K562 (cell line): Measurements from ENCODE around the gene FBXL22.

Experiments
- ARID2 ChIP-seq: fragments of 450-650 bp; IDR thresholded peaks from 2 replicates; pipeline ENCODE4 v1.6.1; 2017; ENCODE audit warnings: antibody characterized with exemption, mild to moderate bottlenecking
- ARNT ChIP-seq, 2 experiments: fragments of 450-650 bp; IDR thresholded peaks; 2 replicates each; pipeline ENCODE4 v1.6.1; 2016; ENCODE audit warnings: mild to moderate bottlenecking in 1 of 2
- CTCF ChIP-seq, 3 experiments: IDR thresholded peaks in 2 of 3; conservative IDR thresholded peaks in 1 of 3; 2 replicates each; pipeline ENCODE4 v1.5.1; 2011 to 2012; ENCODE audit warnings: low read length in 3 of 3, mild to moderate bottlenecking in 3 of 3, control low read depth in 2 of 3, improper control_type of control experiment in 1 of 3, inconsistent platforms in 1 of 3, low read depth in 1 of 3, mixed read lengths in 1 of 3, moderate library complexity in 1 of 3; ENCODE audit not compliant: insufficient read depth in 2 of 3
- ETV6 ChIP-seq, 3 experiments: fragments of 150-350 bp in 1 of 3; sonication (generic) in 1 of 3; formaldehyde crosslinking in 1 of 3; IDR thresholded peaks; 2 replicates each; pipeline versions ENCODE4 v1.6.1 to v1.8.0; 2014 to 2022; ENCODE audit warnings: borderline replicate concordance in 2 of 3, low read depth in 2 of 3, antibody characterized with exemption in 1 of 3, low read length in 1 of 3, mild to moderate bottlenecking in 1 of 3, missing genetic modification reagents in 1 of 3
- EZH2 ChIP-seq: IDR thresholded peaks from 2 replicates; pipeline ENCODE4 v1.6.1; 2012; ENCODE audit warnings: low read depth, mild to moderate bottlenecking, inconsistent platforms, low read length, borderline replicate concordance
- FOXA1 ChIP-seq: fragments of 450-650 bp; IDR thresholded peaks from 2 replicates; pipeline ENCODE4 v1.6.1; 2016; ENCODE audit warnings: mild to moderate bottlenecking, borderline replicate concordance
- IRF9 ChIP-seq: fragments of 450-650 bp; IDR thresholded peaks from 2 replicates; pipeline ENCODE4 v1.6.1; 2016; ENCODE audit warnings: missing biosample characterization, missing genetic modification characterization
- PHB2 ChIP-seq: fragments of 450-650 bp; IDR thresholded peaks from 2 replicates; pipeline ENCODE4 v1.6.1; 2017; ENCODE audit warnings: low read depth
- TAF9B ChIP-seq: fragments of 450-650 bp; IDR thresholded peaks from 2 replicates; pipeline ENCODE4 v1.6.1; 2018; ENCODE audit warnings: mild to moderate bottlenecking; ENCODE audit not compliant: partially characterized antibody
- TCF7L2 ChIP-seq: fragments of 150-350 bp; IDR thresholded peaks from 2 replicates; pipeline ENCODE4 v1.6.1; 2016; ENCODE audit warnings: low read depth, mild to moderate bottlenecking, low read length, moderate library complexity
- TFAM ChIP-seq: fragments of 250-450 bp; sonication (Bioruptor Pico); conservative IDR thresholded peaks from 2 replicates; pipeline ENCODE4 v1.5.0; 2021; ENCODE audit warnings: mild to moderate bottlenecking, moderate library complexity
- ZNF830 ChIP-seq: fragments of 250-450 bp; sonication (Bioruptor Pico); IDR thresholded peaks from 2 replicates; pipeline ENCODE4 v1.5.0; 2021; ENCODE audit warnings: mild to moderate bottlenecking

- no peak for TF ChIP-seq FOXA1
- no peak for TF ChIP-seq CTCF (IDR thresholded peaks at IDR 0.05 in 2 of 3, conservative IDR thresholded peaks at IDR 0.05 in 1 of 3; ENCODE audit: insufficient read depth in 2 of 3, low read depth in 1 of 3, low read length in 3 of 3)
- no peak for TF ChIP-seq ZNF830 (CRISPR knock-in tag)
- TF ChIP-seq TCF7L2, result no peak
- TF ChIP-seq ETV6 (IDR thresholded peaks at IDR 0.05; ENCODE audit: borderline replicate concordance in 1 of 2, low read depth in 2 of 2, low read length in 1 of 2), result no peak
- no peak for TF ChIP-seq ETV6 (CRISPR knock-in tag; IDR thresholded peaks at IDR 0.05; ENCODE audit: borderline replicate concordance)
- TF ChIP-seq EZH2, result no peak
- no peak for TF ChIP-seq TFAM (CRISPR knock-in tag)
- no peak for TF ChIP-seq ARNT (IDR thresholded peaks at IDR 0.05)
- TF ChIP-seq ARID2, result no peak
- no peak for TF ChIP-seq PHB2
- TF ChIP-seq TAF9B, result no peak
- no peak for TF ChIP-seq IRF9 (tag)
Measured at GRCh38 chr15:63556736-63557135, 40.5 kb upstream of the FBXL22 start.
